H9 (cell line): ENCODE measurements around the gene DSE. TPM values are rescaled to one million over a fixed set of nuclear protein-coding genes. Genes with fewer than 3 reads are reported as not detected.

ENCODE experiments used
- DNase-seq: peaks from one replicate; pipeline ENCODE4 v3.0.0-alpha.2; 2017
- H2AFZ ChIP-seq: one replicate; pipeline ENCODE4 v1.6.1; 2013; ENCODE audit warnings: mild to moderate bottlenecking, low read length, control low read depth, moderate library complexity
- H2AK5ac ChIP-seq: 2 replicates; pipeline ENCODE4 v1.6.1; 2013; ENCODE audit warnings: low read length, control low read depth, mixed read lengths; ENCODE audit not compliant: insufficient read length
- H2BK120ac ChIP-seq: one replicate; pipeline ENCODE4 v1.6.1; 2013; ENCODE audit warnings: low read depth, mild to moderate bottlenecking, low read length, control low read depth, inconsistent platforms; ENCODE audit not compliant: poor library complexity, severe bottlenecking
- H2BK12ac ChIP-seq: 2 replicates; pipeline ENCODE4 v1.6.1; 2013; ENCODE audit warnings: low read length, control low read depth, mixed read lengths, low read depth; ENCODE audit not compliant: insufficient read length
- H2BK15ac ChIP-seq: 2 replicates; pipeline ENCODE4 v1.6.1; 2013; ENCODE audit warnings: low read depth, low read length, control low read depth
- H2BK20ac ChIP-seq: one replicate; pipeline ENCODE4 v1.6.1; 2013; ENCODE audit warnings: low read depth, mild to moderate bottlenecking, low read length, control low read depth, inconsistent platforms; ENCODE audit not compliant: poor library complexity, severe bottlenecking
- H2BK5ac ChIP-seq: 2 replicates; pipeline ENCODE4 v1.6.1; 2013; ENCODE audit warnings: low read length, control low read depth, mixed read lengths; ENCODE audit not compliant: insufficient read length
- H3K14ac ChIP-seq: 2 replicates; pipeline ENCODE4 v1.6.1; 2013; ENCODE audit warnings: low read length, control low read depth; ENCODE audit not compliant: insufficient read depth
- H3K18ac ChIP-seq: 2 replicates; pipeline ENCODE4 v1.6.1; 2013; ENCODE audit warnings: low read depth, mild to moderate bottlenecking, mixed read lengths, low read length, control low read depth; ENCODE audit not compliant: insufficient read length
- H3K23ac ChIP-seq: 2 replicates; pipeline ENCODE4 v1.6.1; 2013; ENCODE audit warnings: low read length, control low read depth, mixed read lengths, low read depth; ENCODE audit not compliant: insufficient read length
- H3K23me2 ChIP-seq: 2 replicates; pipeline ENCODE4 v1.6.1; 2013; ENCODE audit warnings: low read depth, mild to moderate bottlenecking, mixed read lengths, low read length, control low read depth; ENCODE audit not compliant: insufficient read length, poor library complexity, severe bottlenecking
- H3K27ac ChIP-seq: 2 replicates; pipeline ENCODE4 v1.5.1; 2013; ENCODE audit warnings: low read length, control low read depth, mixed read lengths, low read depth; ENCODE audit not compliant: insufficient read length
- H3K27me3 ChIP-seq: 2 replicates; pipeline ENCODE4 v1.6.1; 2013; ENCODE audit warnings: low read length, control low read depth, inconsistent platforms; ENCODE audit not compliant: insufficient read depth
- H3K4ac ChIP-seq: 2 replicates; pipeline ENCODE4 v1.6.1; 2013; ENCODE audit warnings: low read depth, mild to moderate bottlenecking, control low read depth, inconsistent platforms, low read length, moderate library complexity
- H3K4me1 ChIP-seq: 2 replicates; pipeline ENCODE4 v1.6.1; 2013; ENCODE audit warnings: low read length, control low read depth, inconsistent platforms; ENCODE audit not compliant: insufficient read depth
- H3K4me2 ChIP-seq: 2 replicates; pipeline ENCODE4 v1.6.1; 2013; ENCODE audit warnings: low read length, control low read depth, mixed read lengths; ENCODE audit not compliant: insufficient read length, insufficient read depth
- H3K56ac ChIP-seq: 2 replicates; pipeline ENCODE4 v1.6.1; 2013; ENCODE audit warnings: low read depth, mild to moderate bottlenecking, mixed read lengths, low read length, control low read depth; ENCODE audit not compliant: insufficient read length
- H3K79me1 ChIP-seq: 2 replicates; pipeline ENCODE4 v1.6.1; 2013; ENCODE audit warnings: low read depth, mild to moderate bottlenecking, moderate library complexity, low read length, control low read depth, inconsistent platforms; ENCODE audit not compliant: insufficient read depth, poor library complexity, severe bottlenecking
- H3K79me2 ChIP-seq: 2 replicates; pipeline ENCODE4 v1.6.1; 2013; ENCODE audit warnings: low read length, control low read depth, inconsistent platforms; ENCODE audit not compliant: insufficient read depth
- H3K9ac ChIP-seq: 2 replicates; pipeline ENCODE4 v1.6.1; 2013; ENCODE audit warnings: low read length, control low read depth, mixed read lengths; ENCODE audit not compliant: insufficient read length; ENCODE audit errors: extremely low read depth
- H3K9me3 ChIP-seq: one replicate; pipeline ENCODE4 v1.6.1; 2013; ENCODE audit warnings: low read depth, low read length, inconsistent platforms; ENCODE audit not compliant: control insufficient read depth
- H3T11ph ChIP-seq: one replicate; pipeline ENCODE4 v1.6.1; 2013; ENCODE audit warnings: mild to moderate bottlenecking, low read length, control low read depth, inconsistent platforms
- H4K20me1 ChIP-seq: one replicate; pipeline ENCODE4 v1.6.1; 2013; ENCODE audit not compliant: control insufficient read depth, insufficient read length, insufficient read depth
- H4K5ac ChIP-seq: 2 replicates; pipeline ENCODE4 v1.6.1; 2013; ENCODE audit warnings: low read depth, mild to moderate bottlenecking, mixed read lengths, low read length, control low read depth; ENCODE audit not compliant: insufficient read length
- H4K8ac ChIP-seq: replicated peaks from 2 replicates; pipeline ENCODE4 v1.6.1; 2013; ENCODE audit warnings: low read length, control low read depth, mixed read lengths, low read depth; ENCODE audit not compliant: insufficient read length
- H4K91ac ChIP-seq: 2 replicates; pipeline ENCODE4 v1.6.1; 2013; ENCODE audit warnings: low read depth, mild to moderate bottlenecking, moderate library complexity, mixed read lengths, low read length, control low read depth; ENCODE audit not compliant: insufficient read length
- H3K27ac Mint-ChIP-seq, 3 experiments: 2 replicates in 2 of 3; 3 replicates in 1 of 3; pipeline ENCODE4 v1.8.0; 2020 to 2021; ENCODE audit warnings: mixed read lengths in 3 of 3, mild to moderate bottlenecking in 1 of 3, moderate library complexity in 1 of 3
- H3K27me3 Mint-ChIP-seq: 2 replicates; pipeline ENCODE4 v1.8.0; 2021; ENCODE audit warnings: low read depth, mild to moderate bottlenecking, moderate library complexity, mixed read lengths
- H3K36me3 Mint-ChIP-seq, 3 experiments: 2 replicates in 2 of 3; 3 replicates in 1 of 3; pipeline ENCODE4 v1.8.0; 2020 to 2021; ENCODE audit warnings: low read depth in 3 of 3, mixed read lengths in 3 of 3; ENCODE audit not compliant: insufficient read depth in 1 of 3
- H3K4me1 Mint-ChIP-seq, 2 experiments: 2 replicates each; pipeline ENCODE4 v1.8.0; 2020; ENCODE audit warnings: mixed read lengths in 2 of 2
- H3K4me3 Mint-ChIP-seq, 2 experiments: 2 replicates in 1 of 2; 3 replicates in 1 of 2; pipeline ENCODE4 v1.8.0; 2020 to 2021; ENCODE audit warnings: mild to moderate bottlenecking in 2 of 2, mixed read lengths in 2 of 2, moderate library complexity in 1 of 2
- H3K9me3 Mint-ChIP-seq, 2 experiments: 2 replicates in 1 of 2; 3 replicates in 1 of 2; pipeline ENCODE4 v1.8.0; 2020; ENCODE audit warnings: mild to moderate bottlenecking in 2 of 2, mixed read lengths in 2 of 2, moderate library complexity in 1 of 2
- CTCF ChIP-seq: fragments of 200-600 bp; sonication (generic); conservative IDR thresholded peaks from 3 replicates; pipeline ENCODE4 v1.8.0; 2021; ENCODE audit warnings: antibody characterized with exemption, mild to moderate bottlenecking
- WGBS: extraction: QIAGEN DNeasy Blood & Tissue Kit; methylation state at CpG from one replicate; pipeline ENCODE4 v1.1.7; 2013; ENCODE audit warnings: missing lambda C conversion rate, low lambda C conversion rate, mixed read lengths; ENCODE audit not compliant: insufficient read length; ENCODE audit errors: extremely low coverage; 5-methylcytosine and 5-hydroxymethylcytosine counted together
- total RNA-seq: library from RNA; stranded (reverse); gene quantifications from 2 replicates; pipeline ENCODE4 v1.2.1, GENCODE V29; 2021

The DSE gene
- total RNA-seq, 1 experiment from 2014 or later, result 45.6 TPM

- Histone ChIP-seq H3K4ac (no peak overlapping the region), H3K79me1 (no peaks in the 10 kb centered on the region), H3K4me2 (no peak overlapping the region), H4K5ac (no peak overlapping the region), H2BK5ac (no peak overlapping the region), H3K23me2 (no peaks in the 10 kb centered on the region), H3K27ac (no peak overlapping the region), H4K91ac (no peak overlapping the region), H3K79me2 (no peaks in the 10 kb centered on the region), H3K23ac (no peak overlapping the region), H2BK12ac (no peak overlapping the region), H2BK120ac (no peak overlapping the region), H2BK20ac (no peak overlapping the region), H3K4me1 (no peaks in the 10 kb centered on the region), H3K9ac (no peak overlapping the region), H4K20me1 (no peaks in the 10 kb centered on the region), H3K27me3 (no peaks in the 10 kb centered on the region), H2AK5ac (no peak overlapping the region), H3K56ac (no peak overlapping the region), H3K14ac (no peak overlapping the region), H2AFZ (no peak overlapping the region), H3T11ph (no peak overlapping the region), H3K9me3 (no peaks in the 10 kb centered on the region), H2BK15ac (no peak overlapping the region), H3K18ac (no peak overlapping the region), H4K8ac (no peak overlapping the region)
- peak overlapping the region in 1 of 3 experiments; percentile 47; a peak in 1 of 7 replicates for H3K27ac Mint-ChIP-seq
- DNase-seq, result no peak
- no peaks in the 10 kb centered on the region for H3K9me3 Mint-ChIP-seq
- no peak for TF ChIP-seq CTCF
- H3K4me3 Mint-ChIP-seq, result no peak overlapping the region
- H3K4me1 Mint-ChIP-seq, result peaks cover 0 to 2% of the 10 kb centered on the region in 2 experiments; a peak in 2 of 4 replicates
- H3K27me3 Mint-ChIP-seq, result no peaks in the 10 kb centered on the region
- WGBS, result no CpG with 5 or more reads among the region's 3 CpGs
- no peaks in the 10 kb centered on the region for H3K36me3 Mint-ChIP-seq
Observed at GRCh38 chr6:116472706-116473105, 102.0 kb downstream of the DSE start.
